Nucleus accumbens (tissue), 56 donors: Measurements from ENCODE around the gene AAR2.

ENCODE experiments used
- DNase-seq, 56 donors: peaks; one replicate each; lab custom pipeline; 2025; lab: John Stamatoyannopoulos, UW

The AAR2 gene

DNA sequence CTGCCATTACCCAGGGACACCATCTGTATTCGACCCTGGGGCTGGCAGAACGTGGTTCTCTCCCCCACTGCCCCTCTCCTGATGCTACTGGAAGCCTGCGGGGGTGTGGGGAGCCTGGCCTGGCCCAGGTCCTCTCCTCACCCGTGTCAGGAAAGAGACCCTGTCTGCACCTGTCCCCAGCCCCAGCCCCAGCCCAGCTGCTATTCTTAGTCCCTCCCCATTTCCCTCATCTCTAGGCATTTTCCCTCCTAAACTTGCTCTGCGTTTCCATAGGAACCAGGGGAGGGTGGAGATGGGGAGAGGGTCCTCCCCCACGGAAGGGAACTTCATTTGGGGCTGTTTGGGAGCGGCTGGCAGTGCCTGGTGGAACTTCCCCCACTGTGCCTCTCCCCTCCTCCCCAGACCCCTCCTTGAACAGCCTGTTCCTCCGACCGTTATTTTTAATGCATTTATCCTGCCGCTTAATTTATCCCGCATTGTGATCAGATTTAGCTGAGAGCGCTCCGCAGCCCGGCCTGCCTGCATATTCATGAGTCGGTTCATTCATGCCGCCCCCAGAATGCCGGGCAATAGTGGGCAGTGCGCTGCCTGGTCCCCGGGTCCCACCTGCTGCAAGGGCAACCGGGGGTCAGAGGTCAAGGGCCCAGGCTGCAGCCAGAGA is 38.0 kb downstream of the AAR2 start:
- DNase-seq, result peak in 30 of 56 donors; percentile 10 to 79 (median 47)

DNA sequence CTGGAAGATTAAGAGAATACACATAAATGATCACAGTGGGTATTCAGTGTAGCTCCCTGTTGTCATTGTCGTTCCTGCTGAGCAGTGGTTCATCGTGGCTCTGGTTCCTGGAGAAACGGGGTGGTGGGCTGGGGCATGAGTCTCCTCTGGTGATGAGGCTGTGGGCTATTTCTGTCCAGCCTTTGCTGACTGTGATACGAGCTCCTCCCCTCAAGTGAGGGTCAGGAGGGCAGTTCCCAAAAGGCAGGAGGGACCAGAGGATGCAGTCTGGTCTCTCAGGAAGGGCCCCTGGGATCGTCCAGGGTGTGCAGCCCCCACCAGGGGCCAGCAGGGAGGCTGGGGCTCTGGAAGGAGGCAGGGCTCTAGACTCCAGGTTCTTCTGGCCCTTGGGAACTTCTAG is 38.7 kb downstream of the AAR2 start:
- DNase-seq, result no peak

DNA sequence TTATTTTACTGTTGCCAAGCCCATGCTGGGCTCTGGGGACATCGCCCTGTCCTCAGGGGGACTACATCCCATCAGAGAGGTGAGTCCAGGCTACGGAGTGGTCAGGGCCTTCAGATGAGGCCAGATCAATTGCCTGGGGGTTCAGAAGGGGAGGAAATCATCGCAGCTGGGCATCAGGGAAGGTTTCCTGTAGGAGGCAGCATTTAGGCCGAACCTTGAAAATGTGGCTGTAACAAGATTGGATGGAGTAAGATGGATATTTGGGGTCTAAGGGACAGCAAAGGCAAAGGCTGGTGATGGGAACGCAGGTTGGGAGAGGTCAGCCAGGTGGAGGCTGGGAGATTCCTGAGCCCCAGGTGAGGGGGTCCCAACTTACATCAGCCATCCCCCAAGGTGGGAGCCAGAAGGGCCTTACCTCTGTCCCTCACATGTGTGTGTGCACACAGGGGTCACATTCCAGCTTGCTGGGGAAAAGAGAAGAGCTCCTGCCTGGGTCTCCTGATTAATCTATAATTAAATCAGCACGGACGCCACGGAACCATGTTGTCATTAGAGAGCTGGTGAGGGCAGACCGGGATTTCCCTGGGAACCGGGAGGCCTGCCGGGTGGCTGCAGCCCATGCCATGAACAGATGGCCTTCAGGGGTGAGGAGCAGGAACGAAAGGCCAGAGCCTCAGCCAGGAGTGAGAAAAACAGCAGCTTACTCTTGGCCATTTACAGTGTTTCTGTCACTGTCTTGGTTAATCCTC is 39.3 kb downstream of the AAR2 start:
- no peak for DNase-seq

DNA sequence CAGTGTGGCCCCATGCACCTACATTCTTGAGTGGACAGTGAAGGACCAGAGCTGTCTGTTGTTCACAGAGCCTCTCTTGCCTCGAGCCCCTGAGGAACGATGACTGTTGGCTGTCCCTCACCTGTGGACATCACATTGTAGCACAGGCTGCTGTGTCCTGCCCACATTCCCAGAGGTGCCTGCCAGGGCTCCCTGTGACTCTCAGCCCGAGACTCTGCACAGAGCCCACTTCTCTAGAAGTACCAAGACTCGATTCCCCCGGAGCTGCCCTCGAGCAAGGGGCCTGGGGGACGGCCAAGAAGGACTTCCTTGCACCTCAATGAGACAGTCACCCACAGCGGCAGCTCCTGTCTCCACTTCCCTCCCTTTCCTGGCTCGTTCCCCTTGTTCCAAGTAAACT is 41.3 kb downstream of the AAR2 start:
- DNase-seq, result no peak

DNA sequence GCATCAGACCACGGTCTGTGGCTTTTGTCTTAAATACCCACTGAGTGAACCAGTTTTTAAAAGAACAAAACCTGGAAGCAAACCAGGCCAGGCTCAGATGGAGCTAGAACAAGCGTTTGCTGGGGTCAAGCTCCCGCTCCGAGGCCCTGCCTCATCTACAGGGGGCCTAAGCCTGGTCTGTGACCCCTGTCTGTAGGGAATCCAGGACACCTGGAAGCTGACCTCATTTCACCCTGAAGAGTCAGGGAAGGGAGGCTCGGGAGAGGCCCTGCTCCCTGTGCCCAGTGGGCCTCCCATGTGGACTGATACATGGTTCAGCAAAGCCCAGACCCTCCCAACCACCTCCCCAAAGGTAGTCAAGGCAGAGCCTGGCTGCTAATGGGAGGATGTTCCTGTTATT is 43.1 kb downstream of the AAR2 start:
- no peak for DNase-seq

DNA sequence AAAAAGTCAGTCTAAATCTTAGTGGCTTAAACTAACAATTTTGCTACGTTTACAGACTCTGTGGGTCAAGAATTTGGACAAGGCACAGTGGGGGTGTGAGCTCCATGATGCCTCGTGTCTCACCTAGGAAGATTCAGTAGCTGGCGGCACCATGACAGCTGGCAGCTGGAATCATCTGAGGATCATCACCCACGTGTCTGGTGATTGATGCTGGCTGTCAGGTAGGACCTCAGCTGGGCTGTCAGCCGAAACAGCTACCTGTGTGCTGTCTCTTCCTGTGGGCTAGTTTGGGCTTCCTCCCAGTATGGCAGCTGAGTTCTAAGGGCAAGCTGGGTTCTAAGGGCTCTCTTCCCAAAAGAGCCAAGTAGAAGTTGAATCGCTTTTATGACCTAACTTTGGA is 43.5 kb downstream of the AAR2 start:
- no peak for DNase-seq

DNA sequence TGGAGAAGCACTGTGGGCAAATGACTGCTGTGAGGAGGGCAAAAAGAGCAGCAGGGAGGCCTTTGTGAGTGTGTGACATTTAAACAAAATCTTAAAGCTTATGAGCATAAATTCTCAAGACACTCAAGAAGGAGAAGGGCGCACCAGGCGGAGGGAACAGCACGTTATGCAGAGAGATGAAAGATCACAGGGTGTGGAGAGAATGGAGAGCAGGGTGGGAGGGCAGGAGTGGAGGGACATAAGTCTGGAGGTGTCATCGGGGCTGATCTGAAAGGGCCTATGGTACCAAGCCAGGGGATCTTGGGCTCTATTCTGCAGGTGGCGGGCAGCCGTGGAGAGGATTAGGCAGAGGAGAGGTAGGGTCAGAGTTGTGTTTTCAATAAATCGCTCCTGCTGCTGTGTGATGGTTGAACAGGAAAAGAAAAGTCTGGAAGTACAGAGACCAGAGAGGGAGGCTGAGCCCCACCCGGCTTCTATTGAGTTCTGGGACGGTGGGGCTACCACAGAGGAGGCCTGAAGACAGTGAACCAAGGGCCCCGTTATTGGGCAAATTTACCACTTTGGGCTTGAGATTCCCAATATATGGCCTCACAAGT is 45.6 kb downstream of the AAR2 start:
- no peak for DNase-seq

DNA sequence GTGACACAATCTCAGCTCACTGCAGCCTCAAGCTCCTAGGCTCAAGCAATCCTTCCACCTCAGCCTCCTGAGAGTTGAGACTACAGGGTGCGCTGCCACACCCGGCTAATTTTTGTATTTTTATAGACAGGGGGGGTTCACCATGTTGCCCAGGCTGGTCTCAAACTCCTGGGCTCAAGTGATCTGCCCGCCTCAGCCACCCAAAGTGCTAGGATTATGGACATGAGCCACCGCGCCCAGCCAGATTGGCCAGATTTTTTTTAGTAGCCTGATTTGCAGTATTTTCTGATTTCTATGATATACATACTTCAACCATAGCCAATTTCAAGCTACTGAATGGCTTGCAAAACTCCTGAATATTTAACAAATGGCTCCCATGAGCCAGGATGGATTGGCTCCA is 48.5 kb downstream of the AAR2 start:
- DNase-seq, result no peak

DNA sequence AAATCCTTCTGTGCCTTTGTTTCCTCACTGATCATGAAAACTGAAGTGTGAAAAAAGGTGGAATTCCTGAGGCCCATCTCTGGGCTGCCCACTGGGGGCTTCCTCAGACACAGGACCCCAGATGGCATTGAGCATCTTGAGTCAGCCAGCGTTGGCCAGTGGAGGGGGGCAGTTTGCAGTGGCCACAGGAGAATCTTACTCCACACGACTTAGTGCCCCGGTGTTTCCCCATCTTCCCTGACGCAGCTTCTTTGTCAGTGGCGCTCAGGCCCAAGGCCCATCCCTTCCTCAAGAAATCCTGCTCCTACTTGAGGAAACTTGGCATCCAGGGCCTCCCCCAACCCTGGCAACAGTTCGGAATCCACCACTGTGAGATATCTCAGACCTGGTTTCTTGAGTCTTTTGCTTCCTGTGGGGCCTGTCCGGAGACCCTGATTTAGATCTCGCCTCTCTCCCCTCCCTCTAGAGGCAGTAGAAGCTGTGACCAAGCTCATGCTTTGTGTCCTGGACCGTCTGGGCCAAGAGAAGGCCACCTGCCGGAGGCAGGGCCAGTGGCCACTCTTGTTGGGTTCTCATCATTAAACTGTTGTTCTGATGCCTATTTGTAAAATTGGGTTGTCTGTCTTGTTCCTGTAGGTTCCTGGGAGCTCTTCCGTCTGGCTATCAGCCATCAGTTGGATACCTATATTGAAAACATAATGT is 49.6 kb downstream of the AAR2 start:
- DNase-seq, result no peak

DNA sequence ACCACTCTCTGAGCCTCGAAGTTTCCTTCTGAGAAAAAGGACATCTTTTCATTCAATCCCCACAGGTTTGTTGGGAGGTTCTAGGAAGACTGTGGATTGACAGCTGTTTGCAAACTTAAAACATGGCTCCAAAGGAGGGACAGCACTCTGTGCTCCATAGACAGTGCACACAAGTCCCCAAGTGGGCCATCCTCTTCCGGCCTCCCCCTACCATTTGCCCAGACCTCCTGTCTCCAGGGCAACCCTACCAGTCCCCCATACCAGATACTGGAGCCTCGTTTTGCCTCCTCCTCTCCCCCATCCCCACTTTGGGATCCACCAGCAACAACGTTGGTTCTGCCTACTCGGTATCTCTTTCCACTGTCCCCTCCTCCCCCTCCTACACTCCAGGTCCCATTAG is 61.4 kb downstream of the AAR2 start:
- no peak for DNase-seq

DNA sequence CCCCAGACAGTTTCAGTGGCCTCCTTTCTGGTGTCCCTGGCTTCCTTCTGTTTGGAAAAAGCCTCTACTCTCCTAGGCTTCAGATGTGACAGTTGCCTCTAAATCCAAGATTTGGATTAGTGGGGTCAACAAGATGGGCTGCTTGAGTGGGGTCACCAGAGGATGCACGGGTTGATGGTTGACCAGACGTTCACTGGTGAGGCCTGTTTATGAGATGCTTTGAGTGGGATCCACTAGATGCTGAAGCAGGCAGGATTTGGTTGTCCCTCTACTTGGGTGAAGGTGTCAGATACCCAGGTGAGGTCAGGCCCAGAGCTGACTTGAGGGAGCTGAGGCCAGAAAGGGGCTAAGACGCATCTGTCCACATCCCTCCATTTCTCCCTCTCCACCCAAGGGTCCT is 61.8 kb downstream of the AAR2 start:
- DNase-seq, result no peak

DNA sequence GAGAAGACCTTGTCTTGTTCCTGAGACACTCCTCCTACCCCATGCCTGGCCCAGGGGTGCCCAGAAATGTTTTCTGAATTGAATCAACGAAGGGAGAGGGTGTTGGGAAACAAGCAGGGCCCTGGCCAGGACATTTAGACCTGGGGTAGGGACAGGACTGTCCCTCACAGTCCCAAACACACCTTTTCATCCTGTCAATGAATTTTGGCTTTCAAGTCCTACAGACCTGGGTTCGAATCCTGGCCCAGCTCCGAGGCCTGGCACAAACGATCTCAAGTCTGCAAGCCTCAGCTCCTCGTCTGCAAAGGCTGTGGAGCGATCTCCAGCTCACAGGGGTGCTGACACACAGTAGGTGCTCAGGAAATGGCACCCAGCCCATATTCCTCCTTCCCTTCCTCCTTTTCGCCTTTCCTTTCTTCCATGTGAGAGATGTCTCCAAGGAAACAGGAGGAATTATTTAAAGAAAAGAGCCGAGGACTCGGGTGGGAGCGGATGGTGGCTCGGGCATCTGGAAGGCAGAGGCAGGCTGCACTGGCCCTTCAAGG is 62.6 kb downstream of the AAR2 start:
- no peak for DNase-seq

DNA sequence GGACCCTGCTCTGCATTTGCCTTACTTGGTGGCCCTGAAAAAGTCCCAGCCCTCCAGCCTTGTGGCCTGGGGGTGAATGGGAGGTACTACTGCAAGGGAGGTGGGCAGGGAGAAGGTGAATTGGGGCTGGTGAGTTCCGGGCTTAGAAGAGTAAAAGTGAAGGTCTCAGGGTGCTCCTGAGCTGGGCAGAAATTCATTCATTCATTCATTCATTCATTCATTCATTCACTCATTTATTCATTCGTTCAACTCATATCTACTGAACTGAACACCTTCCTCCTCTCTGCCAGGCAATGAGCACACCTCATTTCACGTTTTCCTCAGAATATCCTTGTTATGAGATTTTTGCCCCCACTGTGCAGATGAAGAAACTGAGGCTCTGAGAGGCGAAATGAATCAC is 63.2 kb downstream of the AAR2 start:
- no peak for DNase-seq

DNA sequence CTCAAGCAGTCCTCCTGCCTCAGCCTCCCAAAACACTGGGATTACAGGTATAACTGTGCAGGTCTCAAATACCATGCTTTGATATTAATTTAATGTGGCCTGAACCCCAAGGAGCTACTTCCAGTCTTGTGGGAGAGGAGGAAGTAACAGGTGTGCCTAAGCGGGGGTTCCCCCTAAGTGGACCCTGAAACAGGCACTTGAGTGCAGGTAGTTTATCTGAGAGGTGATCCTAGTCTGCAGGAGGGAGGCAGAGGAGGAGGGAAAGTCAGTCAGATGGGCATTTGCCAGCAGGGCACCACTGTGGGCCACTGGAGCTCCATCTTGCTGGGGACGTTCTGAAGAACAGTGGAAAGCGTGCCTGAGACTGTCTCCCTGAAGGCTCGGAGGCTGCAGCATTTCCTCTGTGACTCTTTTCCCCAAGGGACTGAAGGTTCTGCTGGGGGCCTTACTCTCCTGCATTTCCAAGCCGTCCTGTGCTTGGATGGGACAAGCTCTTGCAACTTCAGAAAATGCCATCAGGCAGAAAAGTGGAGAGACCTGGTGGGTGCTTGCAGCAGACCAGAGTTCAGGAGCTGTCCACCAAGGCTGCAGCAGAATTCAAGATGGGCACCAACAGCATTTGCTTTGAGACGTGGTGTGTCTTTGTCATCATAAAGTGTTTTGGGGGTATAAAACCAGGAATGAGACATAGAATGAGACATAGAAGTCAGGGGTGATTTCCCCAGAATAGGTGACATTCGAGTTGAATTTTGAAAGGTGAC is 65.3 kb downstream of the AAR2 start:
- no peak for DNase-seq

DNA sequence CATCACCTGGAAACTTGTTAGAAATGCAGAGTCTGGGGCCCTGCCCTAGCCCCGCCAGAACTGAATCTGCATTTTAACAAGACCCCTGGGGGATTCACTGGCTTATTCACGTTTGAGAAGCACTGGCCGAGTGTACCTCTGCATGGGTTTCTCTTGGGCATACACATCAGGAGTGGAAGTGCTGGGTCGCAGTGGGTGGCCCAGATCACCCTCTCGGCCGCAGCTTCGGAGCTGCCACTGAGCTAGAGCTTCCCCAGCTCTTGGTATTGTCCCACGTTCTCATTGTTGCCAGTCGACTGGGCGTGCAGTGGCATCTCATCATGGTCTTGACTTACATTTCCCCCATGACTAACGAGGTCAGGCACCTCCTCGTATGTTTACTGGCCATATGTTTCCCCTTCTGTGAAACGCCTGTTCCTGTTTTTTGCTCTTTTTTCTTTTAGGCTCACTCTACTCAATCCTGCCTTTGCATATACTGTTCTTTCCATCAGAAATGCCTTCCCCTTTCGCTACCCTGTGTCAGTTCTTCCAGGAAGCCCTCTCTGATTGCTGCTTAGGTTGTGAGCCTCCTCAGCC is 66.8 kb downstream of the AAR2 start:
- no peak for DNase-seq

DNA sequence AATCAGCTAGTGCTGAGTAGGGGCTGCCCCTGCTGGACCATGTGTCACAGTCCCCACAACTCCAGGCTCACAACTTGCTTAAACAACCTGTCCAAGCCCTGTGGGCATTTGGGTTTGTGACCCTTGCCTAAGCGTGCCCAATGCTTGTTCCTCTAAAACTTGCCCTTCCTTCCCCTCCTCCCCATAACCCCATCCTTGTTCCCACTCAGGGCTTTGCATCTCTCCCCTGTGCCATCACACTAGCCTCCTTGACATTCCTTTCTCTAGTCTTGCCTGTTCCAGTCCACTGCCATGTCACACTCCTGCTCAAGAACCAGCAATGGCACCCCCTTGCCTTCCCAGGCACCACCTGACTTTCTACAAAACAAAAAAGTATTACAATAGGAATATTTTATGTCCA is 67.6 kb downstream of the AAR2 start:
- no peak for DNase-seq

DNA sequence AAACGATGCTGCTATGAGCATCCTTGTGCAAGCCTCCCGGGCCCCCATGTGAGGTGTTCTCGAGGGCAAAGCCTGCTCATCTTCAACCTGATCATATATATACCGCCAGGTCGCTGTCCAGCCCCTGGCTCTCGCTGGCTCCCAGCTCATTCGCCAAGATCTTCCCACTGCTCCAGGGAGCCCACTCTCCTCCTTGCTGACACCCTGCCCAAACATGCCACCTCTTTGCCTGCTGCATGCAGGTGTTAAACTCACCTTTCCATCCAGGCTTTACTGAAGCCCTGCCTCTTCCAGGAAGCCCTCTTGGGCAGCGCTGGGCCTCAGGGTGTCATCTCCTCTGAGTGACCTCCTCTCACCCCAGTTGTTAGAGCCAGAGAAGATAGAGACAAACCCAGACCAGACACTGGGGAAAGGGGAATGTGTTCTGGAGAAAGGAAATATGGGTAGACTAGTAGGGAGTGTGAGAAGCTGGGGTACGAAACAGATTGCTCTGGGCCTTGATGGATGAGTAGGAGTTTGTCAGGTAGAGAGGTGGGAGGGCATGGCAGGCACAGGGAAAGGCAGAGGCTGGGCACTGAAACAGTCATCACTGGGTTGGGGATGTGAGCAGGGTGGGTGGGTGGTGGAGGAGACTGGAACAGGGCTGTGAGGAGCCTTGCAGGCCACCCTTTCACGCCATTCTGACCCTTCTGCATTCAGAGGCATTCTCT is 68.7 kb downstream of the AAR2 start:
- peak in 3 of 56 donors; percentile 11 to 27 (median 25) for DNase-seq

DNA sequence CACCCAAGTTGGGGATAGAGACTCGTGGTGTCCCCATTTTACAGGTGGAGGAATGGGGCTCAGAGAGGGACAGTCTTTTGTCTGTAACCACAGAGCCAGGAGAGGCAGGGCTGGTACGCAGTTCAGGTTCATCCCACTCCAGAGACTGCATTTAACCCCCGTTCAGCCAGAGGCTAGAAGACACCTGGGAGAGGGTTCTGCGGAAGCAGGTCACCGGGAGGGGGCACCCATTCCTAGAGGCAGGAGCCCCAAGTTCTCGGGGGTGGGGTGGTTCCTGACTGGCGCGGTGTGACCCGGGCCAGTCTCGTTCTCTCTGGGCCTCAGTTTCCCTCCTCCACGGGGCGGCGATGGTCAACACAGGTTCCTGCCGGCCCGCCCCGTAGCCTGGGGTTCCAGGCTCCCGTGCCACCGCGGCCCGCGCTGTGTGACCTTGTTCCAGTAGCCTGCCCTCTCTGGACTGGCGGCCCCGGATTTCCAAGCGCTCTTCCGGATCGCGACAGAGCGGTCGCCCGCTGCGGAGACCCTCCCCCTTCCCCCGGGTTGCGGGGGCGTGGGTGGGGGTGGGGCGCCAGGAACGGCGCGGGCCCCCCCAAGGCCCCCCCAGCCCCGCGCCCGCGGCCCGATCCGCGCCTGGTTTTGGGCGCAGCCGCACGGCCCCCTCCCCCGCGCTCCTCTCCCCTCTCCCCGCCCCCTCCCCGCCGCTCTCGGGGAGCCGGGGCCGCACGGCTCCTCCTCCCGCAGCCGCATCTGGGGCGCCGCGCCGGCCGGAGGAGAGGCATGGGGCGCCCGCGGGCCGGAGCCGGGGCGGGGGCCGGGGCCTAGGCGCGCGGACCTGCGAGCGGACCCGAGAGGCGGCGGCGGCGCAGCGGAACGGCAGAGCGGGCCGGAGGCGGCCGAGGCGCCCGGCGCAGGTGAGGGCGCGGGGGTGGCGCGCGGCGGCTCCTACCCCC is 69.6 kb downstream of the AAR2 start, which contains the start of gene DLGAP4:
TSS of gene DLGAP4 (plus strand) at position 738 of the 950 bp plus-strand sequence. CDS start 125,379 bp downstream, outside the sequence.
- DNase-seq, result peak in 18 of 56 donors; percentile 15 to 67 (median 38)
